Measurements from ENCODE around the gene MAD2L1BP. TPM values are rescaled to one million over a fixed set of nuclear protein-coding genes. Genes with fewer than 3 reads are reported as not detected.
A peak's percentile ranks its signal among the peaks of the same experiment; 100 is the strongest.

MAD2L1BP gene
- polyA plus RNA-seq, 1 donor (not counting 4 experiments of a cell fraction or from before 2014, with no cell fraction given) = 34.2 TPM

DNA sequence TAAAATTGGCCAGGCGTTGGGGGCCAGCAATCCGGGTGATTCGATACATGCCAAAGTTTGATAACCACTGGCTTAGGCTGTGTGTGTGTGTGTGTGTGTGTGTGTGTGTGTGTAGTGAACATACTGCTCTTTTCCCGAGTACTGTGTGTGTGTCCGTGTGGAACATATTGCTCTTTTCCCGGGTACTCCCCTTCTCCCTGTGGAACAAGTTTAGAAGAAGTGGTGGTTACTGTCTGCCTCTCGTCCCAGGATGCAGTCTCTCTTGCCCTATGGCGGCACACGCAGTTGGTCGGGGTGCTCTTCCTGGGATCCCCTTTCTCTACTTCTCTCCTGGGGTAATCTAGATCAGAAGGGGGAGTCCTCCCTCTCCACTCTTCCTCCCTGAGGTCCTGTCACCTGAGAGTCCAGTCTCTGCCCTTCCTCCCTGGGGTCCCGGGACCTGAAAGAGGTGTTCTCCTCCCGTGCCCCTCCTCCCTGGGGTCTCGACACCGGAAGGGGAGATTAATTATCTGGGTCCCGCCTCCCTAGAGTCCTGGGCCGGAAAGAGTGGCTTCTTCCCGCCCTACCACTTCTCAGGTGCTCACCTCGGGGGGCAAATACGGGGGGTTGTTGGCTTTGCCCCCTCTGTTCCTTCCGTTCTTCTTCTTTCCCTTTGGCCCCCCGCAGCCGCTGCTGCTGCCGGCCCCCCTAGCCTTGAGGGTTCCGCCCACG, 7.1 kb upstream of the MAD2L1BP start:
- FAIRE-seq = no peak
- peak overlapping the region; percentile 11 for H2AFZ ChIP-seq (ENCODE audit: control insufficient read depth, low read length)
- DNase-seq (ENCODE audit: low read depth, low spot score) = no peak
- H3K36me3 ChIP-seq (ENCODE audit: control insufficient read depth in 2 of 2, extremely low read depth in 1 of 2, insufficient read depth in 2 of 2, low read length in 2 of 2) = peaks cover 22 to 26% of the 10 kb centered on the region in 2 experiments
- TF ChIP-seq EZH2 (IDR thresholded peaks at IDR 0.05; ENCODE audit: low read length) = no peak
- TF ChIP-seq, protein P1, sequence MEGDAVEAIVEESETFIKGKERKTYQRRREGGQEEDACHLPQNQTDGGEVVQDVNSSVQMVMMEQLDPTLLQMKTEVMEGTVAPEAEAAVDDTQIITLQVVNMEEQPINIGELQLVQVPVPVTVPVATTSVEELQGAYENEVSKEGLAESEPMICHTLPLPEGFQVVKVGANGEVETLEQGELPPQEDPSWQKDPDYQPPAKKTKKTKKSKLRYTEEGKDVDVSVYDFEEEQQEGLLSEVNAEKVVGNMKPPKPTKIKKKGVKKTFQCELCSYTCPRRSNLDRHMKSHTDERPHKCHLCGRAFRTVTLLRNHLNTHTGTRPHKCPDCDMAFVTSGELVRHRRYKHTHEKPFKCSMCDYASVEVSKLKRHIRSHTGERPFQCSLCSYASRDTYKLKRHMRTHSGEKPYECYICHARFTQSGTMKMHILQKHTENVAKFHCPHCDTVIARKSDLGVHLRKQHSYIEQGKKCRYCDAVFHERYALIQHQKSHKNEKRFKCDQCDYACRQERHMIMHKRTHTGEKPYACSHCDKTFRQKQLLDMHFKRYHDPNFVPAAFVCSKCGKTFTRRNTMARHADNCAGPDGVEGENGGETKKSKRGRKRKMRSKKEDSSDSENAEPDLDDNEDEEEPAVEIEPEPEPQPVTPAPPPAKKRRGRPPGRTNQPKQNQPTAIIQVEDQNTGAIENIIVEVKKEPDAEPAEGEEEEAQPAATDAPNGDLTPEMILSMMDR (optimal IDR thresholded peaks at IDR 0.05 in 1 of 3, IDR thresholded peaks at IDR 0.05 in 1 of 3, conservative IDR thresholded peaks at IDR 0.05 in 1 of 3; ENCODE audit: extremely low read depth in 1 of 3, insufficient read depth in 2 of 3, low read length in 3 of 3) = no peak
- H3K27ac ChIP-seq (ENCODE audit: control insufficient read depth, insufficient read depth, low read length) = peak overlapping the region; percentile 87
- no peaks in the 10 kb centered on the region for H3K27me3 ChIP-seq (ENCODE audit: control insufficient read depth, extremely low read depth, insufficient read depth, low read length)
- dilution Hi-C loops (cut with MboI; ENCODE audit: extremely low pct_ligation_motif_present, low sequenced_read_pairs) = no loop called here
- H4K20me1 ChIP-seq (ENCODE audit: control insufficient read depth, extremely low read depth, insufficient read depth, low read length) = peaks cover 2% of the 10 kb centered on the region
- H3K9ac ChIP-seq (ENCODE audit: control insufficient read depth, extremely low read depth, insufficient read depth, low read length) = peak overlapping the region; percentile 87
- H3K4me1 ChIP-seq (ENCODE audit: control insufficient read depth, extremely low read depth, insufficient read depth, low read length) = peaks cover 25% of the 10 kb centered on the region
- H3K4me3 ChIP-seq (ENCODE audit: control insufficient read depth in 2 of 3, extremely low read depth in 1 of 3, insufficient read depth in 2 of 3, low read depth in 1 of 3, low read length in 3 of 3) = peak overlapping the region; percentile 66 to 88 (median 68)
- H3K9me3 ChIP-seq (ENCODE audit: control insufficient read depth, low read depth, low read length) = no peaks in the 10 kb centered on the region
- H3K4me2 ChIP-seq (ENCODE audit: control insufficient read depth, extremely low read depth, insufficient read depth, low read depth, low read length) = peak overlapping the region; percentile 44
- H3K9me1 ChIP-seq (ENCODE audit: control insufficient read depth, extremely low read depth, insufficient read depth, low read length) = peaks cover 2% of the 10 kb centered on the region
- H3K79me2 ChIP-seq (ENCODE audit: control insufficient read depth, insufficient read depth, low read length) = peaks cover 20% of the 10 kb centered on the region

- Histone ChIP-seq H3K9ac (ENCODE audit: control insufficient read depth, extremely low read depth, insufficient read depth, low read length) (peak within 1 kb of the TSS; percentile 88), H3K79me2 (ENCODE audit: control insufficient read depth, insufficient read depth, low read length) (peaks cover 20% of the 10 kb centered on the region), H3K4me2 (ENCODE audit: control insufficient read depth, extremely low read depth, insufficient read depth, low read depth, low read length) (peak within 1 kb of the TSS; percentile 81), H3K4me3 (ENCODE audit: control insufficient read depth in 2 of 3, extremely low read depth in 1 of 3, insufficient read depth in 2 of 3, low read depth in 1 of 3, low read length in 3 of 3) (peak within 1 kb of the TSS; percentile 66 to 88 (median 68)), H2AFZ (ENCODE audit: control insufficient read depth, low read length) (peak within 1 kb of the TSS; percentile 79), H4K20me1 (ENCODE audit: control insufficient read depth, extremely low read depth, insufficient read depth, low read length) (peaks cover 2% of the 10 kb centered on the region), H3K36me3 (ENCODE audit: control insufficient read depth in 2 of 2, extremely low read depth in 1 of 2, insufficient read depth in 2 of 2, low read length in 2 of 2) (peaks cover 18 to 20% of the 10 kb centered on the region in 2 experiments), H3K27me3 (ENCODE audit: control insufficient read depth, extremely low read depth, insufficient read depth, low read length) (no peaks in the 10 kb centered on the region), H3K9me1 (ENCODE audit: control insufficient read depth, extremely low read depth, insufficient read depth, low read length) (peaks cover 2% of the 10 kb centered on the region), H3K4me1 (ENCODE audit: control insufficient read depth, extremely low read depth, insufficient read depth, low read length) (peaks cover 25% of the 10 kb centered on the region), H3K27ac (ENCODE audit: control insufficient read depth, insufficient read depth, low read length) (peak within 1 kb of the TSS; percentile 93), H3K9me3 (ENCODE audit: control insufficient read depth, low read depth, low read length) (no peaks in the 10 kb centered on the region)
- DNase-seq (ENCODE audit: low read depth, low spot score) (peak; percentile 95), FAIRE-seq (peak; percentile 36)
- TF ChIP-seq, protein P1 (optimal IDR thresholded peaks at IDR 0.05 in 1 of 3, IDR thresholded peaks at IDR 0.05 in 1 of 3, conservative IDR thresholded peaks at IDR 0.05 in 1 of 3; ENCODE audit: extremely low read depth in 1 of 3, insufficient read depth in 2 of 3, low read length in 3 of 3) = no peak
- no peak for TF ChIP-seq EZH2 (IDR thresholded peaks at IDR 0.05; ENCODE audit: low read length)
- dilution Hi-C loops (cut with MboI; ENCODE audit: extremely low pct_ligation_motif_present, low sequenced_read_pairs) = no loop called here
Measured at GRCh38 chr6:43629104-43629504, 6.5 kb upstream of the MAD2L1BP start, which contains the start of gene GTPBP2. TSS of gene GTPBP2 (minus strand) at chr6:43629264. CDS start at chr6:43629162, 102 bp downstream.

All from keratinocyte (primary cell).